Measurements from ENCODE around the gene DEPDC7. TPM values are rescaled to one million over a fixed set of nuclear protein-coding genes. Genes with fewer than 3 reads are reported as not detected.
"Not testable (repeated sequence)": the region's sequence is repeated elsewhere in the genome, so short reads cannot be mapped to it uniquely, and the experiment has no call there.

DEPDC7 gene
- total RNA-seq, 1 donor from 2014 or later: 4.7 TPM

DNA sequence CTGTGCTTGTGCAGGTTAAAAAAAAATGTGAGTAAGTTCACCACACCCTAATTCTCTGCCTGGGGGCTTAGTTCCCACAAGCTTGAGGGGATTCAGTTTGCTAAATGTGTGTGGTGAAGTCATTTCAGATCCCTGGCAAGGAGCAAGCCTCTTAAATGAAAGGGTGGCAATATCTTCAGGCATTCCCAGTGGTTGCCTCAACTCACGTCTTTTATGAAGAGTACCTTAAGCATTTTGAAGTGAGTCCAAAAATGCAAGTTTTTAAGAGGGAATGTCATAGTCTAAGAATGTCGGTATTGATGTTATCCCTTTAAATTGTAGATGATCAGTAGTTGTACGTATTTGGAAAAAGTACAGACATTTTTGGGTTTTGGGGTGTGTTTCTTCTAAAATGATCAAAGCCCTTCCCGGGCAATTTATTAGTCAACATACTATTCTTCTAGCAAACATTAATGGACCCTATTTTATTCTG is 28.6 kb downstream of the DEPDC7 start:
- Mint-ChIP-seq H3K36me3 (ENCODE audit: low read depth) (peaks cover 18% of the 10 kb centered on the region), H3K27ac (ENCODE audit: unreplicated experiment) (peak overlapping the region; percentile 49), H3K4me1 (ENCODE audit: low read depth) (peaks cover 33% of the 10 kb centered on the region), H3K9me3 (ENCODE audit: low read depth) (peaks cover 5% of the 10 kb centered on the region), H3K4me3 (ENCODE audit: unreplicated experiment) (no peak overlapping the region), H3K27me3 (ENCODE audit: low read depth) (no peaks in the 10 kb centered on the region)
- TF ChIP-seq, protein P1, sequence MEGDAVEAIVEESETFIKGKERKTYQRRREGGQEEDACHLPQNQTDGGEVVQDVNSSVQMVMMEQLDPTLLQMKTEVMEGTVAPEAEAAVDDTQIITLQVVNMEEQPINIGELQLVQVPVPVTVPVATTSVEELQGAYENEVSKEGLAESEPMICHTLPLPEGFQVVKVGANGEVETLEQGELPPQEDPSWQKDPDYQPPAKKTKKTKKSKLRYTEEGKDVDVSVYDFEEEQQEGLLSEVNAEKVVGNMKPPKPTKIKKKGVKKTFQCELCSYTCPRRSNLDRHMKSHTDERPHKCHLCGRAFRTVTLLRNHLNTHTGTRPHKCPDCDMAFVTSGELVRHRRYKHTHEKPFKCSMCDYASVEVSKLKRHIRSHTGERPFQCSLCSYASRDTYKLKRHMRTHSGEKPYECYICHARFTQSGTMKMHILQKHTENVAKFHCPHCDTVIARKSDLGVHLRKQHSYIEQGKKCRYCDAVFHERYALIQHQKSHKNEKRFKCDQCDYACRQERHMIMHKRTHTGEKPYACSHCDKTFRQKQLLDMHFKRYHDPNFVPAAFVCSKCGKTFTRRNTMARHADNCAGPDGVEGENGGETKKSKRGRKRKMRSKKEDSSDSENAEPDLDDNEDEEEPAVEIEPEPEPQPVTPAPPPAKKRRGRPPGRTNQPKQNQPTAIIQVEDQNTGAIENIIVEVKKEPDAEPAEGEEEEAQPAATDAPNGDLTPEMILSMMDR (IDR thresholded peaks at IDR 0.05): no peak
- no peak for DNase-seq (ENCODE audit: low spot score)

DNA sequence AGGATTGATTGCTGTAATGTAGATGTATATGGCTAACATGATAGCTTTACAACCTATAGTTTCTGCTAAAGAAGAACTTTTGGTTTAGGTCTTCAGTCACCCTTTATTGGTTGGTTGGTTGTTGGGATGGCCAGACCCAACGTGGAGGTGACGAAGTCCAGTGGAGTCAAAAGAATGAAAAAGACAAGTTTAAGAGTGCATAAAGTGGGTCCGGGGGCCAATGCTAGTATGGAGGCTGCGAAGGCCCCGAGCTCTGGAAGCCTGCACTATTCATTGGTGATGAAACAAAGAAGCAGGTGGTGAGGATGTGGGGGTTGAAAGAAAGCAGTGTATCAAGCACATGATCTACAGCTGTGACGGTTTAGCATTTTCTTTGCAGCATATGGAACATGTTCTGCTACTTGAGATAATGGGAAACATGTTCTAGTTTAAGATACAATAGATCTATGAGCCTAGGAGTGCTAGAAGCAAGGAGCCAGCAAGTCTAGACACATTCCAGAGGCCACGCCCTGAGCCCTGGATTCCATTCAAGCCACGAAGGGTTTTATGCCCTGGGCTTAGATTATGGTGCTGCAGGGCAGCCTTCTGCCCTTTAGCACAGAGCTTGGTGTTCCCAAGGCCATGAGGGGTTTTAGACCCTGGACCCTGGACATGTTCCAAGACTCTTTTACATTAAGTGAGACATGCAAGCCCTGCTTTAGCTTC is 30.0 kb downstream of the DEPDC7 start:
- no peak overlapping the region for H3K27ac Mint-ChIP-seq (ENCODE audit: unreplicated experiment)
- H3K27me3 Mint-ChIP-seq (ENCODE audit: low read depth): no peaks in the 10 kb centered on the region
- H3K36me3 Mint-ChIP-seq (ENCODE audit: low read depth): peaks cover 18% of the 10 kb centered on the region
- no peak overlapping the region for H3K4me3 Mint-ChIP-seq (ENCODE audit: unreplicated experiment)
- H3K4me1 Mint-ChIP-seq (ENCODE audit: low read depth): peaks cover 27% of the 10 kb centered on the region
- TF ChIP-seq, protein P1 (IDR thresholded peaks at IDR 0.05): no peak
- peaks cover 5% of the 10 kb centered on the region for H3K9me3 Mint-ChIP-seq (ENCODE audit: low read depth)
- DNase-seq (ENCODE audit: low spot score): no peak

DNA sequence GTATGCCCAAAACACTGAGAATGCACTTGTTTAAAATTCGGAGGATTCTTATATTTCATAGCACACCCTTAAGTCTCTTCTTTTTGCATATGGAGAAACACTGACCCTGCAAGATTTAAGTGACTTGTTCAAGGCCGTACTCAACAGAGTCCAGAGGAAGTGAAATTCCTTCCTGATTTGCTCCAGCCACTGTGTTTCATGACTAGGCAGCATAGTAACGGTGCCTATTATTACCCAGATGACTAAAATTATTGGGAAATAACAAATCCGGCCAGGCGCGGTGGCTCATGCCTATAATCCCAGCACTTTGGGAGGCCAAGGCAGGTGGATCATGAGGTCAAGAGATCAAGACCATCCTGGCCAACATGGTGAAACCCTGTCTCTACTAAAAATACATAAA is 33.0 kb downstream of the DEPDC7 start:
- peaks cover 21% of the 10 kb centered on the region for H3K36me3 Mint-ChIP-seq (ENCODE audit: low read depth)
- not testable (repeated sequence) for H3K4me3 Mint-ChIP-seq (ENCODE audit: unreplicated experiment); H3K27ac Mint-ChIP-seq (ENCODE audit: unreplicated experiment); H3K27me3 Mint-ChIP-seq (ENCODE audit: low read depth); DNase-seq (ENCODE audit: low spot score); H3K9me3 Mint-ChIP-seq (ENCODE audit: low read depth)
- peaks cover 15% of the 10 kb centered on the region for H3K4me1 Mint-ChIP-seq (ENCODE audit: low read depth)

DNA sequence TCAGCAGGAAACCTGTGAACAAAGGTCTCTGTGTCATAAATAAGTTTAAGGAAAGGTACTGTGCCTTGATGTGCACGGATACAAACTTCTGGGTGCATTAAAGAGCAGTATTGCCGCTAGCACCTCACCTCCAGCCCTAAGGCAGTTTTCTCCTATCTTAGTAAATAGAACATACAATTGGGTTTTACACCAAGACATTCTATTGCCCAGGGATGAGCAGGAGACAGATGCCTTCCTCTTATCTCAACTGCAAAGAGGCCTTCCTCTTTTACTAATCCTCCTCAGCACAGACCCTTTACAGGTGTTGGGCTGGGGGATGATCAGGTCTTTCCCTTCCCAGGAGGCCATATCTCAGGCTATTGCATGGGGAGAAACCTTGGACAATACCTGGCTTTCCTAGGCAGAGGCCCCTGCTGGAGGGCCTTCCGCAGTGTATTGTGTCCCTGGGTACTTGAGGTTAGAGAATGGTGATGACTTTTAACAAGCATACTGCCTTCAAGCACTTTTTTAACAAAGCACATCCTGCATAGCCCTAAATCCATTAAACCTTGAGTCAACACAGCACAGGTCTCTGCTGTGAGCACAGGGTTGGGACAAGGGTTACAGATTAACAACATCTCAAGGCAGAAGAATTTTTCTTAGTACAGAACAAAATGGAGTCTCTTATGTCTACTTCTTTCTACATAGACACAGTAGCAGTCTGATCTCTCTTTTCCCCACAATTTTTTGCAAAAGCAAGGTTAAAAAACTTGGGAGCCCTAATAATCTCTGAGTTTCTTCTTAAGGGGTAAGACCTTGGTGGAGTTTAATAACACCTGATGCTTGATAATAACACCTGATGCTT is 34.1 kb downstream of the DEPDC7 start:
- H3K27me3 Mint-ChIP-seq (ENCODE audit: low read depth); H3K4me3 Mint-ChIP-seq (ENCODE audit: unreplicated experiment); H3K27ac Mint-ChIP-seq (ENCODE audit: unreplicated experiment); H3K9me3 Mint-ChIP-seq (ENCODE audit: low read depth); DNase-seq (ENCODE audit: low spot score); H3K4me1 Mint-ChIP-seq (ENCODE audit: low read depth): not testable (repeated sequence)
- peaks cover 23% of the 10 kb centered on the region for H3K36me3 Mint-ChIP-seq (ENCODE audit: low read depth)

DNA sequence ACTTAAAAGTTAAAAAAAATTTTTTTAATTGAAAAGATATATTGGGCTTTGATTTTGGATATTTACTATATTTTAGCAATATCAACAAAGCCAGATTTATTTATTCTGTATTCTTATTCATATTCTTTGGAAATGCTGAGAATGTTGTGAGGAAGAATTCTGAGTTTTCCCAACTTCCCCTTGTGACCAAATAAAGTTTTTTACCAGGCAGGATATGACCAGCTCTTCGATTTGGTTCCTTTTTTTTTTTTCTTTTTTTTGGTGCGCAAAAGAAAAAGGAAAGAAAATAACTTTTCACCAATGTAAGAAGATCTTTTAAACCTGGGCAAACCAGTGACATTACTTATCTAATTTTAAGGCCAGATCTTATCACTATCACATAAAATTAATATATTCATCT is 36.6 kb downstream of the DEPDC7 start:
- H3K9me3 Mint-ChIP-seq (ENCODE audit: low read depth): no peaks in the 10 kb centered on the region
- peaks cover 3% of the 10 kb centered on the region for H3K4me1 Mint-ChIP-seq (ENCODE audit: low read depth)
- no peak for DNase-seq (ENCODE audit: low spot score)
- TF ChIP-seq, protein P1 (IDR thresholded peaks at IDR 0.05): no peak
- peaks cover 24% of the 10 kb centered on the region for H3K36me3 Mint-ChIP-seq (ENCODE audit: low read depth)
- no peak overlapping the region for H3K4me3 Mint-ChIP-seq (ENCODE audit: unreplicated experiment)
- H3K27me3 Mint-ChIP-seq (ENCODE audit: low read depth): no peaks in the 10 kb centered on the region
- no peak overlapping the region for H3K27ac Mint-ChIP-seq (ENCODE audit: unreplicated experiment)

DNA sequence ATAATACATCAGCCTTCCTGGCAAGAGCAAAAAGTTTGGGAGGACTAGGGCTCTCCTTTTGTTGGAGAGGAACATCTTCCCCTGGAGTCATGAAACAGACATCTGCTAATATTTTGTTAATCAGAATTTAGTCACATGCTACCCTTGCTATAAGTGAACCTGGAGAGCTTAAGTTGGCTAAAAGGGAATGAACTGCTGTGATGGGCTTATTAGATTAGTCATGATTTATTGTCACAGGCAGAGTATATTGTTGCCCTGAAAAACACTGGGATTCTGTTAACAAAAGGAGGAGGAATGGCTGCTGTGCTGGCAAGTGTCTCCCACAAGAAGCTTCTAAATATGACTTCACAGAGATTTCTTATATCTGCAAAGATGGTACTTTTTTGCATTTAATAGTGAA is 39.7 kb downstream of the DEPDC7 start:
- H3K27me3 Mint-ChIP-seq (ENCODE audit: low read depth): no peaks in the 10 kb centered on the region
- TF ChIP-seq, protein P1 (IDR thresholded peaks at IDR 0.05): no peak
- peaks cover 3% of the 10 kb centered on the region for H3K4me1 Mint-ChIP-seq (ENCODE audit: low read depth)
- DNase-seq (ENCODE audit: low spot score): no peak
- peaks cover 29% of the 10 kb centered on the region for H3K36me3 Mint-ChIP-seq (ENCODE audit: low read depth)
- H3K9me3 Mint-ChIP-seq (ENCODE audit: low read depth): no peaks in the 10 kb centered on the region
- no peak overlapping the region for H3K27ac Mint-ChIP-seq (ENCODE audit: unreplicated experiment)
- H3K4me3 Mint-ChIP-seq (ENCODE audit: unreplicated experiment): no peak overlapping the region
